Breast epithelium (tissue), 4 donors: Measurements from ENCODE around the gene TMEM150C. TPM values are rescaled to one million over a fixed set of nuclear protein-coding genes. Genes with fewer than 3 reads are reported as not detected.

ENCODE experiments used
- DNase-seq, 2 donors: peaks; one replicate each; pipeline ENCODE4 v3.0.0-alpha.2; 2019; ENCODE audit warnings: low spot score in 2 of 2
- H3K27ac ChIP-seq, 2 donors: fragments of 200-600 bp; sonication (generic) in 1 of 2; one replicate each; pipeline ENCODE4 v1.5.1; 2016 to 2019; ENCODE audit warnings: mild to moderate bottlenecking in 1 of 2
- H3K27me3 ChIP-seq, 2 donors: fragments of 200-600 bp; sonication (generic) in 1 of 2; one replicate each; pipeline versions ENCODE4 v1.5.1 to v1.6.0; 2017 to 2019; ENCODE audit warnings: control low read depth in 1 of 2, mild to moderate bottlenecking in 1 of 2
- H3K36me3 ChIP-seq: fragments of 200-600 bp; one replicate; pipeline ENCODE4 v1.5.1; 2019
- H3K4me1 ChIP-seq, 2 donors: fragments of 200-600 bp; sonication (generic); one replicate each; pipeline ENCODE4 v1.5.1; 2016 to 2019; ENCODE audit warnings: control low read depth in 1 of 2
- H3K4me3 ChIP-seq, 3 donors: fragments of 200-600 bp; sonication (generic); 1 replicate in 2 of 3; 2 replicates in 1 of 3; pipeline ENCODE4 v1.5.1; 2016 to 2019; ENCODE audit warnings: mild to moderate bottlenecking in 3 of 3, moderate library complexity in 2 of 3
- H3K9me3 ChIP-seq, 2 donors: fragments of 200-600 bp; sonication (generic) in 1 of 2; one replicate each; pipeline ENCODE4 v1.5.1; 2016 to 2019; ENCODE audit warnings: control low read depth in 1 of 2
- CTCF ChIP-seq, 3 donors: fragments of 450-650 bp; IDR thresholded peaks; one replicate each; pipeline ENCODE4 v1.5.1; 2016 to 2017; ENCODE audit warnings: antibody characterized with exemption in 3 of 3, mild to moderate bottlenecking in 3 of 3, moderate library complexity in 3 of 3
- POLR2A ChIP-seq: fragments of 450-650 bp; IDR thresholded peaks from one replicate; pipeline ENCODE4 v1.6.1; 2016; ENCODE audit warnings: antibody characterized with exemption, mild to moderate bottlenecking, moderate library complexity
- POLR2AphosphoS5 ChIP-seq, 3 donors: sonication (generic); formaldehyde crosslinking; IDR thresholded peaks; one replicate each; pipeline ENCODE4 v1.6.1; 2017; ENCODE audit warnings: antibody characterized with exemption in 3 of 3
- intact Hi-C: fragments of 100-400 bp; cut with DNase I; formaldehyde crosslinking; loops from one replicate; pipeline ENCODE4 v1.15.1; 2023; ENCODE audit warnings: low total_unique reads
- total RNA-seq, 3 donors: library from RNA; depleted of rRNA; stranded (reverse); fragments of >200 nt; gene quantifications; one replicate each; pipeline ENCODE4 v1.1.0, GENCODE V29; 2016

Gene TMEM150C
- total RNA-seq, 3 donors from 2014 or later: 38.3 to 52.1 (median 46.7) TPM

GRCh38 chr4:82433791-82434190, 128.0 kb downstream of the TMEM150C start:
- Histone ChIP-seq H3K4me1 (peaks cover 0 to 3% of the 10 kb centered on the region in 2 donors), H3K36me3 (no peaks in the 10 kb centered on the region), H3K9me3 (no peaks in the 10 kb centered on the region), H3K4me3 (no peak overlapping the region), H3K27ac (no peak overlapping the region), H3K27me3 (no peaks in the 10 kb centered on the region)
- intact Hi-C loops: no loop called here
- DNase-seq: no peak
- TF ChIP-seq POLR2A (no peak), CTCF (IDR thresholded peaks at IDR 0.05) (no peak), POLR2AphosphoS5 (IDR thresholded peaks at IDR 0.05) (no peak)

Other genes starting within 250 kb of the TMEM150C start
- gene HNRNPD, start 188.0 kb downstream of the TMEM150C start, total RNA-seq: 100 to 1,000 TPM in 2 of 3 donors, 10 to 100 TPM in 1; 85.1 to 130 (median 122) TPM
- gene HNRNPDL, start 131.5 kb downstream of the TMEM150C start, total RNA-seq: 100 to 1,000 TPM; 116 to 253 (median 211) TPM
- gene ENOPH1, start 131.4 kb downstream of the TMEM150C start, total RNA-seq: 10 to 100 TPM; 19.2 to 30.8 (median 29.7) TPM
- gene SCD5, start 236.8 kb upstream of the TMEM150C start, total RNA-seq: 10 to 100 TPM in 2 of 3 donors, 1 to 10 TPM in 1; 9.8 to 17.0 (median 14.7) TPM